Astrocyte of the cerebellum (primary cell): Measurements from ENCODE around the gene ANO8.
"Not testable (repeated sequence)": the region's sequence is repeated elsewhere in the genome, so short reads cannot be mapped to it uniquely, and the experiment has no call there.

Experiments
- DNase-seq: peaks from one replicate; pipeline ENCODE4 v3.0.0-alpha.2; 2011; ENCODE audit warnings: low read depth
- H3K4me3 ChIP-seq: 2 replicates; pipeline ENCODE4 v1.5.1; 2011; ENCODE audit warnings: mild to moderate bottlenecking, low read depth, low read length, moderate library complexity
- in situ Hi-C: cut with HindIII; loops from 2 replicates; pipeline ENCODE4 v1.10.0; 2017; ENCODE audit warnings: low sequenced_read_pairs
- TF ChIP-seq, protein P1 (sequence below): IDR thresholded peaks from 2 replicates; pipeline ENCODE4 v1.5.1; 2012; ENCODE audit warnings: low read length, low read depth, moderate library complexity, mild to moderate bottlenecking; ENCODE audit errors: missing control alignments

The ANO8 gene

DNA sequence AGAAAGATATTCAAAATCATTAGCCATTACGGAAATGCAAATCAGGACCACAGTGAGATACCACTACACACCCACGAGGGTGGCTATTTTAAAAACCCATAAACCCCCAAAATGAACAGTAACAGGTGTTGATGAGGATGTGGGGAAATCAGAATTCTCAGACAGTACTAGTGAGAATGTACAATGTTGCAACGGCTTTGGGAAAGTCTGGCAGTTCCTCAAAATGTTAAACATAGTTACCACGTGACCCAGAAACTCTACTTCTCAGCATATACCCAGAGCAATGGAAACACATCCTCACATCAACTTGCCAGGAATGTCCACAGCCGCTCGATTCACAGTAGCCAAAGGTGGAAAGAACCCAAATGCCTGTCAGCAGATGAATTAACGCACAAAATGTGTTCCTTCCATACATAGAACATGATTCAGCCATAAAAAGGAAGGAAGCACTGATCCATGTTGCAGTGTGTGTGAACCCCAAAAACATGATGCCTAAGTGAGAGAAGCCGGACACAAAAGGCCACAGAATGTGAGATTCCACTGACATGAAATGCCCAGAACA is 35.5 kb upstream of the ANO8 start:
- TF ChIP-seq, protein P1, sequence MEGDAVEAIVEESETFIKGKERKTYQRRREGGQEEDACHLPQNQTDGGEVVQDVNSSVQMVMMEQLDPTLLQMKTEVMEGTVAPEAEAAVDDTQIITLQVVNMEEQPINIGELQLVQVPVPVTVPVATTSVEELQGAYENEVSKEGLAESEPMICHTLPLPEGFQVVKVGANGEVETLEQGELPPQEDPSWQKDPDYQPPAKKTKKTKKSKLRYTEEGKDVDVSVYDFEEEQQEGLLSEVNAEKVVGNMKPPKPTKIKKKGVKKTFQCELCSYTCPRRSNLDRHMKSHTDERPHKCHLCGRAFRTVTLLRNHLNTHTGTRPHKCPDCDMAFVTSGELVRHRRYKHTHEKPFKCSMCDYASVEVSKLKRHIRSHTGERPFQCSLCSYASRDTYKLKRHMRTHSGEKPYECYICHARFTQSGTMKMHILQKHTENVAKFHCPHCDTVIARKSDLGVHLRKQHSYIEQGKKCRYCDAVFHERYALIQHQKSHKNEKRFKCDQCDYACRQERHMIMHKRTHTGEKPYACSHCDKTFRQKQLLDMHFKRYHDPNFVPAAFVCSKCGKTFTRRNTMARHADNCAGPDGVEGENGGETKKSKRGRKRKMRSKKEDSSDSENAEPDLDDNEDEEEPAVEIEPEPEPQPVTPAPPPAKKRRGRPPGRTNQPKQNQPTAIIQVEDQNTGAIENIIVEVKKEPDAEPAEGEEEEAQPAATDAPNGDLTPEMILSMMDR, result no peak
- no peak for DNase-seq
- in situ Hi-C loops, result no loop called here
- no peak overlapping the region for H3K4me3 ChIP-seq

DNA sequence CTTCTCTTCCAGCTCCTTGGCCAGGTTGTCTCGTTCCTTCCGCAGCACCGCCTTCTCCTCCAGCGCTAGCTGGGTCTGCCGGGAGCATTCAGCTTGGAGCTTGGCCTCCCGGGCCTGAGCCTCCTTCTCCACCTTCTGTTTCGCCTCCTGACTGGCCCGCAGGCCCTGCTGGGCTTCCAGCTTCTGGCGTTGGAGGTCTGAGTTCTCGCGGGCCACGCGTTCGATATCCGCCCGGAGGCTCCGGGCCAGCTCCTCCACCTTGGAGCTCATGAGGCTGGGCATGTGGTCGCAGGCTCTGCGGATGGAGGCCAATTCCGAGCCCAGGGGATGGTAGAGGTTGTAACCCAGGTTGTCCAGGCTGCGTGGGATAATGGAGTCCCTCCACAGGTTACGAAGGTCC is 30.7 kb upstream of the ANO8 start:
- TF ChIP-seq, protein P1, result no peak
- DNase-seq, result no peak
- no peak overlapping the region for H3K4me3 ChIP-seq
- in situ Hi-C loops, result no loop called here

DNA sequence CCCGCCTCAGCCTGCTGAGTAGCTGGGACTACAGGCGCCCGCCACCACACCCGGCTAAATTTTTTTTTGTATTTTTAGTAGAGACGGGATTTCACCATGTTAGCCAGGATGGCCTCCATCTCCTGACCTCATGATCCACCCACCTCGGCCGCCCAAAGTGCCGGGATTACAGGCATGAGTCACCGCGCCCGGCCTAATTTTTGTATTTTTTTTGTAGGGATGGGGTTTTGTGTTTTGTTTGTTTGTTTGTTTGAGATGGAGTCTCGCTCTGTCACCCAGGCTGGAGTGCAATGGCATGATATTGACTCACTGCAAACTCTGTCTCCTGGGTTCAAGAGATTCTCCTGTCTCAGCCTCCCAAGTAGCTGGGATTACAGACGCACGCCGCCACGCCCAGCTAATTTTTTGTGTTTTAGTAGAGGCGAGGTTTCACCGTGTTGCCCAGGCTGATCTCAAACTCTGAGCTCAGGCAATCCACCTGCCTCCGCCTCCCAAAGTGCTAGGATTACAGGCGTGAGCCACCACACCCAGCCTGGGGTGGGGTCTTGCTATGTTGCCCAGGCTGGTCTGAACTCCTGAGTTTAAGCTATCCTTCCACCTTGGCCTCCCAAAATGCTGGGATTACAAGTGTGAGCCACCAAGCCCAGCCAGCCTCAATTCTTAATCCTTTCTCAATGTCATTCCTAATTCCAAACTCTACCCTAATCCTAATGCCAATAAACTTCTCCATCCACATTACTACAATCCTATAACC is 29.4 kb upstream of the ANO8 start:
- in situ Hi-C loops, DNase-seq, H3K4me3 ChIP-seq: not testable (repeated sequence)

DNA sequence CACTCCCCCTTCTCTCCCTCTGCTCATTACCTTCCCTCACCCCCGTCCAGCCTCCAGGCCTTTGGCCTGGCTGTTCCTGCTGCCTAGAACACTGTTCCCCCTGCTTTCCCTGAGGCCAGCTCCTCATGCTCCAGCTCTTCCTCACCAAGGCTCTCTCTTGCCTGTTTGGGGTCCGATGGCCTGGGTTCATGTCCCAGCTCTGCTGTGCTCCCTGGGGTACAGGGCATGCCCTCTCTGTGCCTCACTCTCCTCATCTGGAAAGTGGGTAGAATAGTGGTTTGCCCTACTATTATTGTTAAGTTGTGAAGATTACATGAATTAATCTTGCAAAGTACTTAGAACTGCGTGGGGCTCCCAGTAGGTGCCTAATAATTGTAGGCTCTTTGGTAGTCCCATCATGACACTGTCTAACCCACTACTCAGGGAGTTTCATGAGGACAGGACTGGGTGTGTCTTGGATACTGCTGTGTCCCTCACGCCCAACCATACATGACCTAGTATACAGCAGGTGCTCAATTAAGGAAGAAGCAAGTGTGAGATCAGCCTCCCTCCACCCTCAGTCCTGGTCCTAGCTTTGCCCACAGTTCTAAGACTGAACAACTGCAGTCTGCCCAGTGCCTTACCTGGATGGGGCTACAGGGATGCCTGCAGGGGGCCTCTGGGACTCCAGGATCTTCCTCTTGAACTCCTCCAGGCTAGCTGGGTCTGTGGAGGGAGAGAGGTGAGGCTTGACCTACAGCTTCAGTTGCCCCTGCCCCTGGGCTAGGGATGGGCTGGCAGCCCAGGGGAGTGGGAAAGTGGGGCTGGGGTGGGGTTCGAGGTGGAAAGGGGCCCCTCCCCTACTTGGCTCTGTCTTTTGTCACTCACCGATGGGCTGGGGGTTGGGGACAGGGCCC is 25.5 kb upstream of the ANO8 start:
- in situ Hi-C loops, result no loop called here
- H3K4me3 ChIP-seq, result no peak overlapping the region
- DNase-seq, result no peak
- TF ChIP-seq, protein P1, result no peak

DNA sequence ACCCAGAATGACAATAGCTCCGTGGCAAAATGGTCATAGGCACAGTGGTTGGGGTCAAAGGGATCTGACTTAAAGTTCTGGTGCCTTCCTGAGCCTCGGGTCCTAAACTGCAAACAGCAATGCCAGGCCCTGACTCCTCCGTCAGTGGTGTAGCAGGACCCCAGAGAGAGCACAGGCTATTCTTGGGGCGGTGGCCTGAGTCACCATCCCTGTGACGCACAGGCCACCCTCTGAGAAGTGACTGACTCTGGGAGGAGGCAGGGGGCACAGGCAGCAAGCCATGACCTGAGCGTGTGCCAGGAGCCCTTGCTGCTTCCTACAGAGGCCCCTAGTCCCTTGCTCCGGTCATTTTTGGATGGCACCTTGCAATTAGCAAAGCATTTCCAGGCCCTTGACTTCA is 23.7 kb upstream of the ANO8 start:
- in situ Hi-C loops, result no loop called here
- no peak for DNase-seq
- TF ChIP-seq, protein P1, result no peak
- no peak overlapping the region for H3K4me3 ChIP-seq

- no peak overlapping the region for H3K4me3 ChIP-seq
- no peak for DNase-seq
- in situ Hi-C loops, result no loop called here
- TF ChIP-seq, protein P1, result no peak
Measured at GRCh38 chr19:17357724-17358123, 23.1 kb upstream of the ANO8 start.
